ENCODE data around the gene TSC22D1.
"Not testable (repeated sequence)": the region's sequence is repeated elsewhere in the genome, so short reads cannot be mapped to it uniquely, and the experiment has no call there.

The TSC22D1 gene

GRCh38 chr13:44540761-44541434 lies 35.2 kb downstream of the TSC22D1 start:
- H3K4me3 ChIP-seq (ENCODE audit: low read length), result no peak overlapping the region
- no peak for TF ChIP-seq CTCF (conservative IDR thresholded peaks at IDR 0.05; ENCODE audit: low read depth, low read length)
- no peak for DNase-seq (ENCODE audit: low read depth)

- no peak for TF ChIP-seq CTCF (conservative IDR thresholded peaks at IDR 0.05; ENCODE audit: low read depth, low read length)
- no peak overlapping the region for H3K4me3 ChIP-seq (ENCODE audit: low read length)
- no peak for DNase-seq (ENCODE audit: low read depth)
Measured at GRCh38 chr13:44537248-44537647, 38.9 kb downstream of the TSC22D1 start.

- H3K4me3 ChIP-seq (ENCODE audit: low read length), result no peak overlapping the region
- DNase-seq (ENCODE audit: low read depth), result peak; percentile 79
- TF ChIP-seq CTCF (conservative IDR thresholded peaks at IDR 0.05; ENCODE audit: low read depth, low read length), result no peak
Measured at GRCh38 chr13:44523146-44524015, 52.7 kb downstream of the TSC22D1 start.

- no peak for TF ChIP-seq CTCF (conservative IDR thresholded peaks at IDR 0.05; ENCODE audit: low read depth, low read length)
- no peak overlapping the region for H3K4me3 ChIP-seq (ENCODE audit: low read length)
- DNase-seq (ENCODE audit: low read depth), result no peak
Measured at GRCh38 chr13:44519642-44520041, 56.5 kb downstream of the TSC22D1 start.

- no peak overlapping the region for H3K4me3 ChIP-seq (ENCODE audit: low read length)
- TF ChIP-seq CTCF (conservative IDR thresholded peaks at IDR 0.05; ENCODE audit: low read depth, low read length), result no peak
Measured at GRCh38 chr13:44516771-44517170, 59.4 kb downstream of the TSC22D1 start.

GRCh38 chr13:44514278-44514677 lies 61.9 kb downstream of the TSC22D1 start:
- no peak overlapping the region for H3K4me3 ChIP-seq (ENCODE audit: low read length)
- no peak for TF ChIP-seq CTCF (conservative IDR thresholded peaks at IDR 0.05; ENCODE audit: low read depth, low read length)
- DNase-seq (ENCODE audit: low read depth), result no peak

More at GRCh38 chr13:44516771-44517170, 59.4 kb downstream of the TSC22D1 start:
- DNase-seq (ENCODE audit: low read depth), result no peak

GRCh38 chr13:44509853-44510252 lies 66.3 kb downstream of the TSC22D1 start:
- DNase-seq (ENCODE audit: low read depth), result not testable (repeated sequence)

More at GRCh38 chr13:44509853-44510252, 66.3 kb downstream of the TSC22D1 start:
- not testable (repeated sequence) for H3K4me3 ChIP-seq (ENCODE audit: low read length)

Data from retinal pigment epithelial cell (primary cell).